Astrocyte (in vitro differentiated cells and primary cell): ENCODE results near the gene MIOX. TPM values are rescaled to one million over a fixed set of nuclear protein-coding genes. Genes with fewer than 3 reads are reported as not detected.

Source experiments
- DNase-seq: peaks from one replicate; pipeline ENCODE4 v3.0.0-alpha.2; 2010; ENCODE audit warnings: low read depth
- FAIRE-seq: peaks from 2 replicates; lab custom pipeline; 2011; peaks lifted over from hg19 to GRCh38; lab: Jason Lieb, UNC
- H2AFZ ChIP-seq: 2 replicates; pipeline ENCODE4 v1.6.0; 2012; ENCODE audit warnings: low read depth, low read length, inconsistent platforms
- H3K27ac ChIP-seq: 2 replicates; pipeline ENCODE4 v1.5.1; 2011; ENCODE audit warnings: low read depth, low read length, inconsistent platforms
- H3K27me3 ChIP-seq: 2 replicates; pipeline ENCODE4 v1.6.0; 2011; ENCODE audit warnings: low read length, inconsistent platforms; ENCODE audit not compliant: insufficient read depth
- H3K36me3 ChIP-seq: 2 replicates; pipeline ENCODE4 v1.5.1; 2011; ENCODE audit warnings: low read length, inconsistent platforms; ENCODE audit not compliant: insufficient read depth
- H3K4me1 ChIP-seq: 2 replicates; pipeline ENCODE4 v1.5.1; 2011; ENCODE audit warnings: low read length, inconsistent platforms; ENCODE audit not compliant: insufficient read depth
- H3K4me2 ChIP-seq: 2 replicates; pipeline ENCODE4 v1.6.0; 2012; ENCODE audit warnings: low read length, inconsistent platforms
- H3K4me3 ChIP-seq: 2 replicates; pipeline ENCODE4 v1.5.1; 2011; ENCODE audit warnings: low read depth, mild to moderate bottlenecking, low read length, inconsistent platforms; ENCODE audit not compliant: insufficient read depth
- H3K79me2 ChIP-seq: 2 replicates; pipeline ENCODE4 v1.6.0; 2012; ENCODE audit warnings: mild to moderate bottlenecking, low read length, inconsistent platforms; ENCODE audit not compliant: insufficient read depth
- H3K9ac ChIP-seq: 2 replicates; pipeline ENCODE4 v1.6.0; 2012; ENCODE audit warnings: mild to moderate bottlenecking, low read length, inconsistent platforms
- H3K9me3 ChIP-seq: 2 replicates; pipeline ENCODE4 v1.5.1; 2012; ENCODE audit warnings: low read depth, mild to moderate bottlenecking, low read length, inconsistent platforms; ENCODE audit not compliant: insufficient read depth
- H4K20me1 ChIP-seq: 2 replicates; pipeline ENCODE4 v1.6.0; 2012; ENCODE audit warnings: low read length, inconsistent platforms; ENCODE audit not compliant: insufficient read depth
- H3K27ac Mint-ChIP-seq: one replicate; pipeline ENCODE4 v1.8.0; 2021; ENCODE audit warnings: mild to moderate bottlenecking, mixed read lengths; ENCODE audit not compliant: unreplicated experiment
- H3K27me3 Mint-ChIP-seq: one replicate; pipeline ENCODE4 v1.8.0; 2021; ENCODE audit warnings: low read depth, mixed read lengths; ENCODE audit not compliant: unreplicated experiment
- H3K36me3 Mint-ChIP-seq: one replicate; pipeline ENCODE4 v1.8.0; 2021; ENCODE audit warnings: low read depth, mixed read lengths; ENCODE audit not compliant: unreplicated experiment
- H3K4me1 Mint-ChIP-seq: one replicate; pipeline ENCODE4 v1.8.0; 2021; ENCODE audit warnings: low read depth, mixed read lengths; ENCODE audit not compliant: unreplicated experiment
- H3K4me3 Mint-ChIP-seq: one replicate; pipeline ENCODE4 v1.8.0; 2021; ENCODE audit warnings: mild to moderate bottlenecking, moderate library complexity, mixed read lengths; ENCODE audit not compliant: unreplicated experiment
- H3K9me3 Mint-ChIP-seq: one replicate; pipeline ENCODE4 v1.8.0; 2021; ENCODE audit warnings: mild to moderate bottlenecking, mixed read lengths; ENCODE audit not compliant: unreplicated experiment
- EZH2 ChIP-seq: IDR thresholded peaks from 2 replicates; pipeline ENCODE4 v1.6.1; 2012; ENCODE audit warnings: mild to moderate bottlenecking, low read length, inconsistent platforms; ENCODE audit not compliant: insufficient read depth
- total RNA-seq: library from RNA; stranded (reverse); gene quantifications from 2 replicates; pipeline ENCODE4 v1.2.1, GENCODE V29; 2021
- TF ChIP-seq, protein P1 (sequence below): IDR thresholded peaks from 2 replicates; pipeline ENCODE4 v1.5.1; 2011; ENCODE audit warnings: low read depth, mild to moderate bottlenecking, inconsistent platforms, low read length, moderate library complexity; ENCODE audit not compliant: insufficient read depth

MIOX gene
- total RNA-seq, 1 donor from 2014 or later, result 0.91 TPM

DNA sequence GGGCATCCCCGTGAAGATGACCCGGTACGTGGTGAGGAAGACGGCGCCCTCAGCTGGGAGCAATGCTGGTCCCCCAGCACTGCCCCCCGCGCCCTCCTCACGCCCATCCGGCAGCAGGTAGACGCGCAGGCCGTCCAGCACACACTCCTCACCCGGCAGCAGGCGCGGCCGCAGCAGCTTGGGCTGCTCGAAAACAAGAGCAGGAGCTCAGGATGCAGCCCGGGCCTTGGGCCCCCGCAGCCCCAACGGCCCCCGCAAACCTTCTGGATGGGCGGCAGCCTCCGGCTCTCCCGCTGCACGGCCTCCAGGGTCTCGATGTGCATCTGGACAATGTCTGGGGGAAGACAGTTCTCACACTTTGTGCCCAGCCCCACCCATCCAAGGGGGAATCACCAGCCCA, 25.1 kb upstream of the MIOX start:
- H2AFZ ChIP-seq, result no peak overlapping the region
- H3K36me3 Mint-ChIP-seq, result peaks cover 10% of the 10 kb centered on the region
- H3K27ac Mint-ChIP-seq, result no peak overlapping the region
- H3K4me1 Mint-ChIP-seq, result no peaks in the 10 kb centered on the region
- no peaks in the 10 kb centered on the region for H3K27me3 Mint-ChIP-seq
- H3K79me2 ChIP-seq, result no peaks in the 10 kb centered on the region
- H3K4me1 ChIP-seq, result no peaks in the 10 kb centered on the region
- H3K4me2 ChIP-seq, result no peak overlapping the region
- no peak overlapping the region for H3K4me3 Mint-ChIP-seq
- no peak for FAIRE-seq
- no peak overlapping the region for H3K27ac ChIP-seq
- peaks cover 10% of the 10 kb centered on the region for H4K20me1 ChIP-seq
- TF ChIP-seq, protein P1, sequence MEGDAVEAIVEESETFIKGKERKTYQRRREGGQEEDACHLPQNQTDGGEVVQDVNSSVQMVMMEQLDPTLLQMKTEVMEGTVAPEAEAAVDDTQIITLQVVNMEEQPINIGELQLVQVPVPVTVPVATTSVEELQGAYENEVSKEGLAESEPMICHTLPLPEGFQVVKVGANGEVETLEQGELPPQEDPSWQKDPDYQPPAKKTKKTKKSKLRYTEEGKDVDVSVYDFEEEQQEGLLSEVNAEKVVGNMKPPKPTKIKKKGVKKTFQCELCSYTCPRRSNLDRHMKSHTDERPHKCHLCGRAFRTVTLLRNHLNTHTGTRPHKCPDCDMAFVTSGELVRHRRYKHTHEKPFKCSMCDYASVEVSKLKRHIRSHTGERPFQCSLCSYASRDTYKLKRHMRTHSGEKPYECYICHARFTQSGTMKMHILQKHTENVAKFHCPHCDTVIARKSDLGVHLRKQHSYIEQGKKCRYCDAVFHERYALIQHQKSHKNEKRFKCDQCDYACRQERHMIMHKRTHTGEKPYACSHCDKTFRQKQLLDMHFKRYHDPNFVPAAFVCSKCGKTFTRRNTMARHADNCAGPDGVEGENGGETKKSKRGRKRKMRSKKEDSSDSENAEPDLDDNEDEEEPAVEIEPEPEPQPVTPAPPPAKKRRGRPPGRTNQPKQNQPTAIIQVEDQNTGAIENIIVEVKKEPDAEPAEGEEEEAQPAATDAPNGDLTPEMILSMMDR, result no peak
- TF ChIP-seq EZH2, result no peak
- no peak for DNase-seq
- H3K9me3 ChIP-seq, result no peaks in the 10 kb centered on the region
- H3K4me3 ChIP-seq, result no peak overlapping the region
- H3K9me3 Mint-ChIP-seq, result no peaks in the 10 kb centered on the region
- H3K27me3 ChIP-seq, result no peaks in the 10 kb centered on the region
- no peak overlapping the region for H3K9ac ChIP-seq
- peaks cover 7% of the 10 kb centered on the region for H3K36me3 ChIP-seq

DNA sequence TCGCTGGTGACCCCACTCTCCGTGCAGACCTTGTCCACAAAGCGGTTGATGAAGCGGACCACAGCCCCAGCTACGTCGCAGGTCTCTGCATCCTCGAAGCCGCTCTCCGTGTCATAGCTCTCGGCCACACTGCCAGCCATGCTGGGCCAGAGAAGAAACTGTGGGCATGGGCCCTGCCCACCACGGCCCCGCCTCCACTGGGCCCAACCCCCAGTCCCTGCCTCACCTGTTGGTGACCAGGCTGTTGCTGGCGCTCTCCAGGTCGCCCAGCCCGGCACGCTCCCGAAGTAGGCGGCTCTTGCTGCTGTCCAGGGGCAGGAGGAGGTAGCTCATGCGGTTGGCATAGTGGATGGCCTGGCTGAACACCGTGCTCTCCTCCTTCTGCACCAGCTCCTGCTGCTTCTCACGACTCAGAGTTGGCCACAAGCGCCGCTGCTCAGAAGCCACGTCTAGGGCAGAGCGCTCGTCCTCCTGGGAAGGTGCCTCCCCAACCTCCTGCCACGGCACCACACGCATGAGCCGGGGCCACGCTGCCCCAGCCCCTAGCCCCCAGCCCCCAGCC, 24.6 kb upstream of the MIOX start:
- Mint-ChIP-seq H3K36me3 (peaks cover 7% of the 10 kb centered on the region), H3K27me3 (no peaks in the 10 kb centered on the region), H3K4me3 (no peak overlapping the region), H3K9me3 (no peaks in the 10 kb centered on the region), H3K4me1 (no peaks in the 10 kb centered on the region), H3K27ac (no peak overlapping the region)
- no peak overlapping the region for H2AFZ ChIP-seq
- no peaks in the 10 kb centered on the region for H3K4me1 ChIP-seq
- H3K27ac ChIP-seq, result no peak overlapping the region
- H3K79me2 ChIP-seq, result no peaks in the 10 kb centered on the region
- H3K36me3 ChIP-seq, result peaks cover 7% of the 10 kb centered on the region
- no peaks in the 10 kb centered on the region for H3K27me3 ChIP-seq
- H3K4me3 ChIP-seq, result no peak overlapping the region
- H4K20me1 ChIP-seq, result peaks cover 15% of the 10 kb centered on the region
- no peak overlapping the region for H3K4me2 ChIP-seq
- H3K9me3 ChIP-seq, result no peaks in the 10 kb centered on the region
- FAIRE-seq (no peak), DNase-seq (no peak)
- H3K9ac ChIP-seq, result no peak overlapping the region
- TF ChIP-seq EZH2, result no peak
- TF ChIP-seq, protein P1, result no peak

DNA sequence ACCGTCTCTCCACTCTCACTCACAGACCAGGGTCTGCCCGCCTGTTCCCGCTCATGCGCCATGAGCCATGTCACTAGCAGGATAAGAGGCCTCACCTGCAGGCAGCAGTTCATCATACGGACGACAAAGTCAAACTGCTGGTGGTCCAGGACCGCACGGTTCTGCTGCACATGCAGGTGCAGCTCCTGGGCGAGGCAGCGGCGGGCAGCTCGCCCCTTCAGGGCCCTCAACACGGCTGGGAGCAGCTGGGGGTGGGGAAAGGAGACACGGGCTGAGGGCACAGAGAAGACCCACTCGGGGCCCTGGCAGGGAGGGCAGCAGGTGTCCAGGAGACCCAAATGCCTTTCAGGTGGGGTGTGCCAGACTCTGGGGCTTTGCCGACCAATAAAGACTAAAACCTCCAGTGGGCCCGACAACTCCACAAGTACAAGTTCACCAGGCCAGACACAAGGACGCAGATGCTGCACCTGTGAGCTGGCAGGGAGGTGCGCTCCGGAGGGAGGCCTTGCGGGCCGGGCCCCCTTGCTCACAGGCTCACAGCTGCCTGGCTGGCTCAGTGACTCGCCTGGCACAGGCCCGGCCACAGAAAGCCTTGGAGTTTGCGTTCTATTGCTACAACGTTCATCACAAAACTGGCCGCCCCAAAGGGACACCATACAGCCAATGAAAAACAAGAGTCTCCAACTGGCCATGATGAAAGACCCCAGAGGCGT, 23.3 kb upstream of the MIOX start:
- Mint-ChIP-seq H3K4me3 (no peak overlapping the region), H3K36me3 (peaks cover 2% of the 10 kb centered on the region), H3K27me3 (no peaks in the 10 kb centered on the region), H3K27ac (no peak overlapping the region), H3K9me3 (no peaks in the 10 kb centered on the region), H3K4me1 (no peaks in the 10 kb centered on the region)
- no peak for FAIRE-seq
- no peaks in the 10 kb centered on the region for H3K9me3 ChIP-seq
- peaks cover 26% of the 10 kb centered on the region for H4K20me1 ChIP-seq
- no peak for DNase-seq
- no peaks in the 10 kb centered on the region for H3K4me1 ChIP-seq
- H3K79me2 ChIP-seq, result peaks cover 7% of the 10 kb centered on the region
- H3K27ac ChIP-seq, result no peak overlapping the region
- no peak overlapping the region for H3K9ac ChIP-seq
- no peak overlapping the region for H3K4me2 ChIP-seq
- peaks cover 7% of the 10 kb centered on the region for H3K36me3 ChIP-seq
- H2AFZ ChIP-seq, result no peak overlapping the region
- no peaks in the 10 kb centered on the region for H3K27me3 ChIP-seq
- no peak for TF ChIP-seq EZH2
- TF ChIP-seq, protein P1, result no peak
- no peak overlapping the region for H3K4me3 ChIP-seq
